ENCODE results near the gene TMEM121.

TMEM121 gene

GRCh38 chr14:105525861-105526775 lies at the start of gene TMEM121:
TSS of gene TMEM121 (plus strand) at chr14:105526583. CDS start at chr14:105528835, 2,252 bp downstream.
- no peak for DNase-seq

GRCh38 chr14:105476831-105477659 lies 49.3 kb upstream of the TMEM121 start:
- no peak for DNase-seq

GRCh38 chr14:105477660-105478397 lies 48.6 kb upstream of the TMEM121 start:
- no peak for DNase-seq

GRCh38 chr14:105478398-105479251 lies 47.8 kb upstream of the TMEM121 start:
- DNase-seq = no peak

- no peak for DNase-seq
Measured at GRCh38 chr14:105479431-105480158, 46.8 kb upstream of the TMEM121 start.

- DNase-seq = no peak
Measured at GRCh38 chr14:105480199-105480746, 46.1 kb upstream of the TMEM121 start.

GRCh38 chr14:105480807-105481801 lies 45.3 kb upstream of the TMEM121 start:
- peak; percentile 67 for DNase-seq

GRCh38 chr14:105481886-105482457 lies 44.4 kb upstream of the TMEM121 start:
- DNase-seq = peak; percentile 81

GRCh38 chr14:105482486-105483110 lies 43.8 kb upstream of the TMEM121 start:
- DNase-seq = no peak

- DNase-seq = no peak
Measured at GRCh38 chr14:105483300-105484068, 42.9 kb upstream of the TMEM121 start.

GRCh38 chr14:105484069-105484996 lies 42.0 kb upstream of the TMEM121 start:
- no peak for DNase-seq

GRCh38 chr14:105484997-105485393 lies 41.4 kb upstream of the TMEM121 start:
- no peak for DNase-seq

- DNase-seq = no peak
Measured at GRCh38 chr14:105485739-105486162, 40.6 kb upstream of the TMEM121 start.

GRCh38 chr14:105486163-105486973 lies 40.0 kb upstream of the TMEM121 start, which contains the start of gene CRIP1:
TSS of gene CRIP1 (plus strand) at chr14:105486886. CDS start at chr14:105487260, 374 bp downstream.
- DNase-seq = no peak

GRCh38 chr14:105486974-105487448 lies 39.4 kb upstream of the TMEM121 start:
- no peak for DNase-seq

Measured in SHP77 treated with DMSO at 0.1 percent for 48 hours (cell line).